Stimulated activated CD8-positive, alpha-beta memory T cell treated with anti-CD3 and anti-CD28 coated beads, Interleukin-7, amount 100 ng/mL, for 4 hours (primary cell): ENCODE measurements around the gene TMEM45A.
A peak's percentile ranks its signal among the peaks of the same experiment; 100 is the strongest.
"Not testable (repeated sequence)": the region's sequence is repeated elsewhere in the genome, so short reads cannot be mapped to it uniquely, and the experiment has no call there.

Experiments used
- DNase-seq, 2 donors: peaks; one replicate each; pipeline ENCODE4 v3.0.0-alpha.2; 2020; ENCODE audit warnings: low read depth in 2 of 2

Gene TMEM45A

DNA sequence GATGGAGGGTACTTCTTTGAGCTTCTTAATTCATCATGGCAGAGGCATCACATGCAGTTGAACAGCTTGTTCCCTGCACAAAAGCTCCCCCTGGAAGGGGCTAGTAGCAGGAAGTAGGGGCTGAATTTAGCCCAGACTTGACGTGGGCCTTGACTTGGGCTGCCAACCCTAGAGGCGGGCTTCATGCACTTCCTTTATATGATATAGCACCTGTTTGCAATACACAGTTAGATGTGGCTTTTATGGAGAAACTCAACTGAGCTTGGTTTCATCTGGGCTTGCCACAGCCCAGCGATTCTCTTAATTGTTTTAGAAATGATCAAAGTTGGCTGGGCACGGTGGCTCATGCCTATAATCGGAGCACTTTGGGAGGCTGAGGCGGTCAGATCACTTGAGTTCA is 83.3 kb downstream of the TMEM45A start:
- no peak for DNase-seq

DNA sequence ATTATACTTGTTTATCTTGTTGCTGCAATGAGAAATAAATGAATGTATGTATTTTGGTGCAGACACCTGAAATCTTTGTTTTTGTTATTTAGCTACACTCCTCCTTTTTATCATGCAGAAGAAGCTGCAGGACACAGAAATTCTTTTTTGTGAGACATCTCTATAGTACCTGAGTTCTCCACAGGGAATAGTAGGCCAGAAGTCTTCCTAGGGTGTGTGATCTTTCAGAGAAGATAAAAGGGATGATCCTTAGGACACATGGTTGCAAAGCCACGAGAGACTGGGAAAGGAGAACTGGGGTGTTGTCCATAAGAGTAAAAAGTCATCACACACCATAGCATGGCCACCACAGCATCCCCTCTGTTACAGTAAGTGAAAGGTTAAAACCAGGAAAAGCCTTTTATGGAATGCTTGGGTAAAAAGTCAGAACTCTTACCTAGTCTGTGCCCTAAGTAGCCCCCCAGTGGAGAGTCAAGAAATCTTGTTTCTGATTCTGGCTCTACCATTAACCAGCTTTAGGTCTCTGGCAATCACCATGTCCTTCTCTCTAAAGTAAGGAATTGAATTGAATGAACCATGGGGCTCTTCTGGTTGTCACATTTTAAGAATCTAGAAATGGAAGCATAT is 85.1 kb downstream of the TMEM45A start:
- DNase-seq = no peak

DNA sequence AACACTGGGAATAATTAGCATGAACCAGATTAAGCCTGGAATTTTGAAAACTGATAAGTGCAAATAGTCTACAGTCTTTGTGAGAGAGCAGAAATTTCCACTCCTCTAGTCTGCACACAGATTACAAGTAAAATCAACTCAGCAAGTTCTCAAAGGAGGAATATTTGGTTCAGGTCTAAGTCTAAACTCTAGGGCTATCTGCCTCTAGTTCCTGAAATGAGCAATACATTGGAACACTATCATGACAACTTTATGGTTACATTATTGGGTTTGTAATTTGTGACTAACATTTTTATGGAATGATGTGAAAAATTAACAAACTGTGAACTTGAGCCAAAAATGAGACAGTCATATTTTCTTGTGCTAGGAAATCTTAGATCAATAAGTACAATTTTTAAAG is 86.2 kb downstream of the TMEM45A start:
- DNase-seq = no peak

DNA sequence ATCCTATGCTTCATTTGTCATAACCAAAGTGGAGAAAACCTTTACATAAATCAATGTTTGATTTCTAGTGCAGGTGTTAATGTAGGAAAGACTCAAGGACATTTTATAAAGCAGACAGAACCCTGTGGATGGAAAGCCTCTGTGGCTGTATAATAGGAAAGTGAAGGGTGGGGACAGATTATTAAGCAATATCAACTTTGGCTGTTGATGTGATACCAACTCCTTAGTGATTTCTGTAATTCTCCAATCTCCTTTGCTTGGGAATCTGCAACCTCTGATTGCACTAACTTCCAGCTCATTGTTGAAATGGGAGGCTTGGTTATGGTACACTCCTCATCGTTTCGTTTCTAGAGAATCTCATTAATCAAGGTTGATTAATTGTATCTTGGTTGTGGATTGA is 87.7 kb downstream of the TMEM45A start:
- no peak for DNase-seq

DNA sequence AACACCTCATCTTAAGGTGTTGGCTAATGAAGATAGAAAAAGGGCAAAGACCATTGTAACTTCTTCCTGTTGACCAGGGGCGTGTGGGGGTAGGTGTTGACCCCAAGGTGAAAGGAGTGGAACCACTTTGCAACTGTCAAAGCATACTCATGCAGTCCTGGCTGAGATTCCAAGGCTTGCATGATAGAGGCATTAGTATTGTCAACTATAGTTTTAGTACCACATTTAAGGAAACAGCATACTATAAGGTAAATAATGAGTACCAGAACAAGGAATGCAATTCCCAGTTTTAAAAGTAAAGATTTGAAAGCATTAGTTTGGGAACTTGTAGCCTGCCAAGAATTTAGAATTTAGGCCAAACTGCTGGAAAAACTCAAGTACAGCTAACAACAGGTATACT is 89.2 kb downstream of the TMEM45A start:
- DNase-seq = no peak

DNA sequence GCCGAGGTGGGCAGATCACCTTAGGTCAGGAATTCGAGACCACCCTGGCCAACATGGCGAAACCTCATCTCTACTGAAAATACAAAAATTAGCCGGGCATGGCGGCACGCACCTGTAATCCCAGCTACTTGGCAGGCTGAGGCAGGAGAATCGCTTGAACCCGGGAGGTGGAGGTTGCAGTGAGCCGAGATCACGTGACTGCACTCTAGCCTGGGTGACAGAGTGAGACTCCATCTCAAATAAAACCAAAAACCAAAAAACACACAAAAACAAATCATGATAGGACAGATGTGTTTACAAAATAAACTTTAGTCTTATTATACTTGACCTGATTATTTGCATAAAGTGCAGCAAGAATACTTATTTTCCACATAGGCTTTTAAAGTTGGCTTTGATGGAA is 89.7 kb downstream of the TMEM45A start:
- not testable (repeated sequence) for DNase-seq

DNA sequence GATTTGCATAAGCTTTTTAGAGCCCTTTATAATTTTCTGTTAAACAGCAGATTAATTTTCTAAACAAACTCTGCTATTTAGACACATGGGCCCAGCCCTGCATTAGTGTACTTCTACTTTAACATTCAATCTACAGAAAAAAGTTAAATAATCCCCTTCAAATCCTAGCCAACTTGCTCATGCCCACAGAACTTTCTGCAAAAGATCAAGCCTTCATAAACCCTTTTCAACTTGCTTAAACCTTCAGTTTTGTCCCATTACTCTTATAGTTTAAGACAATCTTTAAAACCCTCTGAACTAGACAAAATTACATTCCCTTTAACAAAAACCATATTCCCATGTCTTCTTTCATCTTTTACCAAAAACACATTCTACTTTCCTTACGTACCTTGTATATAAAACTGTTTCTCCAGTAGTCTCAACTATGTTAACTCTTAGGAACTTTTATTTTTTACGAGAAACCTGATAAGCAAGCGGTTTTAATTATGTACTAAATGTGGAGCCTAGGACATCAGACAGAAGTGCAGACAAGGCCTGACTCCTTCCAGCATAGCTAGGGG is 91.8 kb downstream of the TMEM45A start:
- DNase-seq = no peak

DNA sequence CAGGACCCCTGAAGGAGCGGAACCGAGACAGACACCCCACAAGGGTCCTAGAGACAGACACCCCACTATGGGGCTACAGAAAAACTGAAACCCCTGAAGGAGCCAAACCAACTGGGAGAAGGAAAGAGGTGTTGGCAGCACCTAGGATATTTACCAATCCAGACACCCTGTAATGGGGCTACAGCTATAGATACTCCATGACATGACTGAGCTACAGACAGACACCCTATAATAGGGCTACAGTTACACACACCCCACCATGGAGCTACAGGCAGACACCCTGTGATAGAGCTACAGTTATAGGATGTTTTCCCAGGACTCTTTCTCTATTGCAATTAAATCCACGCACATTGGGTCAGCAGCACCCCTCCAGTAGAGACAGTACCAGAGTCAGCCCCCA is 94.4 kb downstream of the TMEM45A start:
- DNase-seq = no peak

DNA sequence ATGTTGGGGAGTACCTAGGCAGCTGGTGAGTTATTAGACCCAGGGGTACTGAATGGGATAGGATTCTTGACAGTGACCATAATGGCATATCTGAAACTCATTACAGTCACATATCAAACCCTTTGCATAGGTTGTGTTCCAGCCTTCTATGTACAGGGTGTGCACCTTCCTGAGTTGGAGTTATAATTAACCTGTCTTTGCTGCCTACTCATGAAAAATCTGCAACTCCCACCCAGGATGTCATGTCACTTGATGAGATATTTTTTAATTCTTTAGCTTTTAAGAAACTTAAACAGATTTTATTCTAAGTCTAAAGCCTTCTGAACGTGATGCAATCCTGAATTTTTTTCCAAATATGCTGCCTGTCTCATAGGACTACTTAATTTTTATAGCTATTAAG is 95.8 kb downstream of the TMEM45A start:
- DNase-seq = no peak

DNA sequence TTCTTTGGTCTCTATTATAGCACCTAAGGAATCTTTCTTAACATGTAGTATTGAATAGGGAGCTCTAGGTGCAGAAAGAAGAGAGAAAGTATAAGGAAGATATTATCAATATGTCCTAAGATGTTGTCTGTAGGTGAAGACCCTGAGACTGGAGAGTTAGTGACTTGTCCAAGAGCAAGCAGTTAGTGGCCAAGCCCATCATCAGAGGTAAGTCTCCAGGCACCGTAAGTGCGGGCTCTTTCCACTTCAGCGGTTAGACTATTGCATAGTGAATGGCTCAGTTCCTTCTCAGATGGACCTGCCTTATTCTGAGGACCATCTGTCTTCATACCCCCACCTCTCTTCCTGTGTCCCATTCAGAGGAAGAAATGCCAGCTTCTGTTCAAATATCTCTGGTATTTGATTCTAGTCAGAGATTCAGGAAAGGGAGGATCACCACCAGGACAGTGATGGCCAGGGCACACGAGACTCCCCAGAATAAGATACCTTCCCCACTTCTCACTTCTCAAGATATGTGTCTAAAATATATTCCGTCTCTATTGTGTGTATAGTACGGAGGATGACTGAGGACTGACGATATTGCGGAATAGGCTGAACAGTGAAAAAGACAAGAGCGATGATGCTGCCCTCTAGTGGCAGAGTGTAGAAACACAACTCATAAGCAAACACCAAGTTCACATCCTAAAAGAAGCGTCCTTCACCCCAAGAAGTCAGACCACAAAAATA is 97.9 kb downstream of the TMEM45A start:
- peak; percentile 4 to 38 for DNase-seq

DNA sequence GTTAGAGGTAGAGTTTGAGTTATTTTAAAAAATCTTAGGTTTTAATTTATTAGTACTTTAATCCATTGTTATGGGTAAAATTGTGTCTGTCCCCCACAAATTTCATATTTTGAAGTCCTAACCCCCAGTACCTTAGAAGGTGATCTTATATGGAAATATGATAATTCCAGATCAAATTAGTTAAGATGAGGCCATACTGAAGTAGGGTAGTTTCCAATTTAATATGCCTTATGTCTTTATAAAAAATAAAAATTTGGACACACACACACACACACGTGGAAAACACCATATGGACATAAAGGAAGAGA is 98.4 kb downstream of the TMEM45A start:
- DNase-seq = no peak

DNA sequence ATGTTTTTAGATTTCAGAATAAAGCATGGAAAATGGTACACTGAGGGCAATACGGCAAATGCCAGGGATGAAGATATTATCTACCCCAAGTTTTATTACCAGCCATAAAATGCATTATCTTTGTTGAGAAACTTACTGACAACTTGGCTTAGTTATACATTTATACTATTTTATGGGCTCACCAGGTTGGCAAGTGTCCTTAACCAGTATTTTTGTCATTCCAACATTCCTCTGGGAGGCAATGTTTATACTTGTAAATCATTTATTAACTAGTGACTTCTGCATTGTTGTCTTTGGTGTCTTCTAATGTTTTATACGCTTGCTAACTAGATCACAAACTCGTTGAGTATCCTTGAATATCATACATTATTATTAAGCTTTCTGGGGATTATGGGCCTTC is 99.0 kb downstream of the TMEM45A start:
- no peak for DNase-seq

DNA sequence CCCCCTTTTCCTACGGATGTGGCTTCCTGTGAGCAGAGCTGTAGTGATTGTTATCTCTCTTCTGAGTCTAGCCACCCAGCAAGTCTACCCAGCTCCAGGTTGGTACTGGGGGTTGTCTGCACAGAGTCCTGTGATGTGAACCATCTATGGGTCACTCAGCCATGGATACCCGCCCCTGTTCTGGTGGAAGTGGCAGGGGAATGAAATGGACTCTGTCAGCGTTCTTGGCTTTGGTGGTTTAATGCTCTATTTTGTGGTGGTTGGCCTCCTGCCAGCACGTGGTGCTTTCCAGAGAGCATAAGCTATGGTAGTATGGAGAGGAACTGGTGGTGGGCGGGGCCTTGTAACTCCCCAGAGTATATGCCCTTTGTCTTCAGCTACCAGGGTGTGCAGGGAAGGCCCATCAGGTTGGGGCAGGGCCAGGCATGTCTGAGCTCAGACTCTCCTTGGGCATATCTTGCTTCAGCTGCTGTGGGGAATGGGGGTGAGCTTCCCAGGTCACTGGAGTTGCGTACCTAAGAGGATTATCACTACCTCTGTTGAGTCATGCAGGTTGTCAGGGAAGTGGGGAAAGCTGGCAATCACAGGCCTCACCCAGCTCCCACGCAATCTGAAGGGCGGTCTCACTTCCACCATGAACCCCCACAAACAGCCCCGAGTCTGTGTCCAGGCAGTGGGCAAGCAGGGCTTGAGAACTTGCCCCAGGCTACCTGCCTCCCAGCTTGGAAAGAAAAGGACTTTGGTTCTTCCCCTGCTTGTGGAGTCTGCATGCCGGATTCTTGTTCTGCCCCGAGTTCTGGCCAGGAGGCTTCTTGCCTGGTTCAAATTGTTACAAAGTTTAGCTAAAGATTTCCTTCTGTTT is 108.0 kb downstream of the TMEM45A start:
- DNase-seq = peak in 1 of 2 donors; percentile 1

DNA sequence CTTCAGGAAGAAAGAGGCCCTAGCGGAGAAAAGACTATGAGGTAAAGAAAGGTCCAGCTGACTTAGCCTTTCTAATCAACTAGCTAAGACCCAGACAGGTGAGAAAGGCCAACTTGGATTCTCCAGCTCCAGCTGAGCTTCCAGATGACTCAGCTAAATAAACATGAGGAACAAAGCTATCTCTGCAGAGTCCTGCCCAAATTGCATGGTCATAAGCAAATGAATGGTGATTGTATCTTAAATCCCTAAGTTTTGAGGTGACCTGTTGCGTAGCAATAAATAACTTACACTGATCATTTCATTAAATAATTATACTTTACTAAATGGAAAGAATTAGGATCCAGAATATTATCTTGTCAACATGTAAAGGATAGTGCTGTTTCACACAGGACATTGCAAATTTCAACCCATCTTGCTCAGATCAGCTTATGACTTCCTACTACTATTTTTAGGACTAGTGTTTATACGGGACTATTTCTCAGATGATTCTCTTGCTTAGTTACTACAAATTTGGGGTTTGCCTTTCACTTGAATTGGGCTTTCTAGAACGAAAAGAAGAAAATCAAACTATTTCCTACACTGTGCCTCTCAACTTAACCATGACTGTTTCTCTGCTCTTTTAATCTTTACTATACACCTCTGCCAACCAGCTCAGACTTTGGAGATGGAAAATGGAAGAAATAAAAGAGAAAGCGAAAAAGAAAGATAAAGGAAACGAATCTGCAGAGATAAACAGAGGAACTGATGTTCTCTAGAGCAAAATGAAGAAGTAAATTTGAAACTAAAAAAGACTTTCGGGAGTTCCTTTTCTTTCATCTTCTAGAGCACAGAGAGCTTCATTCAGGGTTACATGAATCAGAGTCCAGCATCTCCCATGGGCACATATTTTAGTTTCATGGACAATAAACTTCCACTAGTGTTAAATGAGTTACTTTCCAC is 110.4 kb downstream of the TMEM45A start:
- no peak for DNase-seq

DNA sequence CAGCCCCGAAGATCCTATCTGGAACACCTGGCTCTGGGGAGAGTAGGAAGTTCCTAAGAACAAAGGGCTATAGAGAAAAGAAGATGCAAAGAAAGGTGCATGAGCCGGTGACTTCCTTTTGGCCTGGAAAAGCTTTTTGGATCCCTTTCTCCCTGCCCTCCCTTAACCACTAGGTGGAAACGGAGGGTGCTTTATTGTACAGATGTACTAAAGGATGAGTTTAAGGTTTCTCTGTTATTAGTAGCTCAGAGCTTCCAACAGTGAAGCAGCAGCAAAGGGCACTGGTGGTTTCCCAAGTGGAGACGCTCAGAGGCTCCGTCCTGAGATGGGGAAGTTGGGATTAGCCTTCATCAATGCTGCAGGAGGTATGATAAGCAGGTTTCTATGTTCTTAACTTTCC is 111.0 kb downstream of the TMEM45A start:
- no peak for DNase-seq

DNA sequence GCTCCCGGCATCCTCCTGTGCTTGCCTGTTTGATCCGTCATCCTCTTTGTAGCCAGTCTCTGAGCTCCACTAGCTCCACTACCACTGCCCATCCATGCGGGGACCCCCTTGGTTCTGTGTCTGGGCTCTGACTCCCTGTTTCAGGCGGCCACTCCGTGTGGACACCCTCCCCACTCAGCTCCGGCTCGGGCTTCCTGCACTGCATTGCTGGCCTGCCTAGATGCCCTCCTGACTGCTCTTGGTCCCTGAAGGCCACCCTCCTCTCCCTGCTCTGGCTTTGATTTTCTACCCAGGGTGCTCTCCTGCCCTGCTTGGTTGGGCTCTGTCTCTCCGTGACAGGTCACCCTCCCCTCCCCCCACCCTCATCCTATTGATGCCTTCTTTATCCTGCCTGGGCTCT is 112.9 kb downstream of the TMEM45A start:
- DNase-seq = no peak

DNA sequence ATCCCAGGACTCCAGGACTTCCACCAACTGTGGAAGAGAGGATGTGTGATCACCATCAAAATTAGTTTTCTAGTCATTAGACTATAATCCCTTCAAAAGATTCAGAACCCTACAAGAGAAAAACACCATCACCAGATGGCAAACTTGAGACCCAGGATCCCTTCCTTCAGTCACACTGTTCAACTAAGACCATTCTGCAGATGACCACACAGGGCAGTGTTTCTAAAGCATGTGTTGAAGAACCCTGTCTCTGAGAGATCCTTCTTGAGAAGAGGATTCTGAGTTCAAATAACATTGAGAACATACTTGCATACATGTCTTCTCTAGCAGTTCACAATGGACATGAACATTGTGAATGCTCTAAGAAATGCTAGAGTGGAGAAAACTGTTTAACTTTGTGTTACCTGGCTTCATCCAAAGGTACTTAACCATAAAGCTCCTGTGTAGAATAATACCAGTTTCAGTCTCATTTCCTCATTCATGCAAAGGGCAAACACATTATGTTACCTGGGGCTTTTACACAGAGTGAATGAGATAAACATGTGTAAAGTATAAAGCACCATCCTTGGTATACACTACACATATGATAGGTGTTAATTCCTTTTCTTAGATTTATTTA is 114.6 kb downstream of the TMEM45A start:
- DNase-seq = no peak

DNA sequence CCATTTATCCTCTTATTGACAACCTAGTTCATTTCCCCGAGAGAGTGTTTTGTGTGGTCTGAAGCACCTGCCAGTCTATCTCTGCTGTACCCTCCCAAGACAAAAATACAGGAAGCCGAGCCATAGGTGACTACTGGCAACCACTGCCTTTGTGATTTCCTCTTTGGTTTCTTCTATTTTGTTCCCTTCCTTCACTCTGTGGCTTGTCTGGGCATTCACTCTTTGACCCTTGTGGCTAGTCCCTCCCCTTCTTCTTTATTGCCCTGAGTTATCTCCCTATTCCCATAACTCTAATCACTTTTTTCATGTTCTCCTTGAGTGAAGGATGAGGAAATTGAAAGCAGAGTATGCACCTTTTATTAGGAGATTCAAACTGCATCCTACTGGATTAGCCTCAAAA is 116.9 kb downstream of the TMEM45A start, which contains the start of gene ADGRG7:
Gene ADGRG7 (plus strand): TSS at position 297 of the 400 bp plus-strand sequence. CDS start 256 bp downstream, outside the sequence.
- no peak for DNase-seq

DNA sequence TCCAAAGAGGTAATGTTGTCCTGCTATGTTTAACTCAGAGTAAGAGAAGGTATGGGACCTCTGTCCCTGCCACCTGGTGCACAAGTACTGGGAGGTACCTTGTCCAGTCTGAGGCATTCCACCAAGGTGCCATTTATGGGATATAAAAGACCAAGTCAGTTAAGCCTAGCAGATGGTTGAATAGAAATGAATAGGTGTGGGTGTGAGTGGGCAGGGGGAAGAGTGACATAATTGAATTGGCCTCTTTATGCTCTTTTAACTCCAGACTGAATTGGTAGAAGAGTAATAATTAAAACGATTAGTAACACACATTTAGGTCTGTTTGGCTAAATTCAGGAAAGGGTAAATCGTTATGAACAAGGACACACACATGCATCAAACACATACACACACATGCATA is 117.5 kb downstream of the TMEM45A start:
- DNase-seq = no peak

DNA sequence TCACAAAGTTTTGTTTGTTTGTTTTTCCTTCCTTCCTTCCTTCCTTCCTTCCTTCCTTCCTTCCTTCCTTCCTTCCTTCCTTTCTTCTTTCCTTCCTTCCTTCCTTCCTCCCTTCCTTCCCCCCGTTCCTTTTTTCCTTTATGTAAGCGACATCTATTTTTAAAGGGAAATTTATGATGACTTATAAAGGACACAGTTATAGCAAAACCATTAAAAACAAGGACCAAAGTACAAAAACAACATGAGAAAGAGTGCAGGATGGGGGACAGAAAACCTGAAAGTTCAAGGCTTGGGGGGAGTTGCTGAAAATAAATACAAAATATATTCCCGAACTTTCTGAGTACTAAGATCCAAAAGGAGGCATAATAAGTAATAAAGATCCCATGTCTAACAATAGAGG is 118.8 kb downstream of the TMEM45A start:
- DNase-seq = no peak
